Activated naive CD8-positive, alpha-beta T cell treated with anti-CD3 and anti-CD28 coated beads, Interleukin-2, amount 50 U/mL, for 24 hours (primary cell): ENCODE results near the gene PTGDR2.

Experiments used
- ATAC-seq: fragments of 150-1000 bp; cut with Tn5 transposase; one replicate; pipeline ENCODE4 v1.10.0; 2021
- DNase-seq: peaks from one replicate; pipeline ENCODE4 v3.0.0; 2021
- H3K27ac Mint-ChIP-seq: one replicate; pipeline ENCODE4 v1.8.0; 2021; ENCODE audit warnings: mild to moderate bottlenecking, mixed read lengths
- H3K27me3 Mint-ChIP-seq: one replicate; pipeline ENCODE4 v1.8.0; 2021; ENCODE audit warnings: mixed read lengths
- H3K36me3 Mint-ChIP-seq: one replicate; pipeline ENCODE4 v1.8.0; 2021; ENCODE audit warnings: low read depth, mixed read lengths
- H3K4me1 Mint-ChIP-seq: one replicate; pipeline ENCODE4 v1.8.0; 2021; ENCODE audit warnings: mixed read lengths
- H3K4me3 Mint-ChIP-seq: one replicate; pipeline ENCODE4 v1.8.0; 2021; ENCODE audit warnings: mild to moderate bottlenecking, moderate library complexity, mixed read lengths
- H3K9me3 Mint-ChIP-seq: one replicate; pipeline ENCODE4 v1.8.0; 2021; ENCODE audit warnings: mixed read lengths

PTGDR2 gene

DNA sequence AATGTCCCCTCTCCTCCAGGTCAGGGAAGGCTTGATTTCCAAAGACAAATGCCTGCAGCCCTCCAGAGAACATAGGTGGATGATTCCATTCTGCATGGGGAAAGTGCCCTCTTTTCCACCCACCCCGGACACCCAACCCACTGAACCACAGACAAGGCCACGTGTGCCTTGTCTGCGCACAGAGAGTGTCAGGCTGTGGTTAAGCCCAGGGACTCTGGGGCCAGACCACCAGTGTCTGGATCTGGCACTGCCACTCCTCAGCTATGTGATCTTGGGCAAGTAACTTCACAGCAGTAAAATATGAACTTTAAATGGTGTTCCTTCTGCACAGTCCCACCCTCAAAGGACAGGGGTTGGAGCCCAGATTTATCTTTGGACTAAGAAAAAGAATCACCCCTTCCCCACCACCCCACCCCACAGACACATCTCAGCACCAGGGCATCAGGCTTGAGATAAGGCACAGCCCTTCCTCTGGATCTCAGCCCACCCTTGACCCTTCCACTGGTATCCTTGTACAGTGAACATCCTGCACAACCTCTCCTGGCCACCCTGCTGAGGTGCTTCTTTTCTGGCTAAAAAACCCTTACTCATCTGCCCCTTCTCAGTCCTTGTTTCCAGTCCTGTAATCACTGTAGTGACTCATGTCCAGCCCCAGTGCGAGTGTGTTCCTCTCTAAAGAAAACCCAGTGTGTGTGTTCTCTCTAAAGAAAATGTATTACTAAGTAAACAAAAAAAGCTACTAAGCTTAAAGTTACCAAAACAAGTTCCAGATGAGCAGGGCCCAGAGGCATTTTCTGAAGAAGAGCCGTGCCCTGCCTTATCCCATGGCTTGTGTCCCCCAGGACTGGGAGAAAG lies 1.9 kb upstream of the PTGDR2 start:
- Mint-ChIP-seq H3K4me3 (no peak overlapping the region), H3K9me3 (no peaks in the 10 kb centered on the region), H3K27me3 (no peaks in the 10 kb centered on the region), H3K27ac (peak overlapping the region; percentile 17), H3K36me3 (peaks cover 2% of the 10 kb centered on the region), H3K4me1 (peaks cover 36% of the 10 kb centered on the region)
- DNase-seq: no peak
- peak; percentile 51 for ATAC-seq

DNA sequence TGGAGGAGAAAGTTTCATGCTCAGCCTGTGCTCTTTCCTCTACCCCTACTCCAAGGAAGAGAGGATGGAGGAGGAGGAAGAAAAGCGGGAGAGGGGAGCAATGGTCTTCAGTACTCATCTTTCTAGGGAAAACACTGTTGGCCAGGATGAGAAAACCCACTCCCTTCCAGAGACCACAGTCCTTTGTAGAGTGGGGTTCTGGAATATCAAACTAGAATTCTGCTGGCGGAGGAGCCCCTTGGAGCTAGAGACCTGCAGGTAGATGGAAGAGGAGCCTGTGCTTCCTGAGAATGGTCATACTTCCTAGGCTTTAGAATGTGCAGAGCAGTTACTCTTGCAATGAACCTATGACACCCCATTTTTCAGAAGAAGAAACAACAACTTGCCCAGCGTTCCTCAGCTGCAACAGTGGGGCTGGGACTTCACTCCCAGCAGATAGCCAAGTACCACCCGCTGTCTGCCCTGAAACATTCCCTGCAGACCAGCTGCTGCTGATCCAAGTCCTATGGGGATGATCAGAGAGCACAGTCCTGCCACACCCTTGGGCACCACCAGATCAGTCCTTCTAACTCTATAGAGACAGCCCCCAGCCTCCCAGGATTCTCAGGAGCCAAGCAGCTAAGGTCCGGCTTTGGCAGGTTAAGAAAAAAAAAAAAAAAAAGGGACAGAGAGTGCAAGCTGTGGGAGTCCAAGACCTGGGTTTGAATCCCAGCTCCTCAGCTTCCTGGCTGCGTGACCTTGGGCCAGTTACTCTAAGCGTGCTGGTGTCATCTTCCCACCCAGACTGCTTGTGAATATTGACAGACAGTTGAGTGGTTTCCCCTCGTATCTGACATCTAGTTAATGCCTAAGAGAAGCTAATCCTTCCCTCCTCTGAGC lies 664 bp downstream of the PTGDR2 start:
- ATAC-seq (no peak), DNase-seq (no peak)
- Mint-ChIP-seq H3K9me3 (no peaks in the 10 kb centered on the region), H3K36me3 (peaks cover 17% of the 10 kb centered on the region), H3K27me3 (no peaks in the 10 kb centered on the region), H3K4me1 (peaks cover 36% of the 10 kb centered on the region), H3K4me3 (no peak overlapping the region), H3K27ac (no peak overlapping the region)

DNA sequence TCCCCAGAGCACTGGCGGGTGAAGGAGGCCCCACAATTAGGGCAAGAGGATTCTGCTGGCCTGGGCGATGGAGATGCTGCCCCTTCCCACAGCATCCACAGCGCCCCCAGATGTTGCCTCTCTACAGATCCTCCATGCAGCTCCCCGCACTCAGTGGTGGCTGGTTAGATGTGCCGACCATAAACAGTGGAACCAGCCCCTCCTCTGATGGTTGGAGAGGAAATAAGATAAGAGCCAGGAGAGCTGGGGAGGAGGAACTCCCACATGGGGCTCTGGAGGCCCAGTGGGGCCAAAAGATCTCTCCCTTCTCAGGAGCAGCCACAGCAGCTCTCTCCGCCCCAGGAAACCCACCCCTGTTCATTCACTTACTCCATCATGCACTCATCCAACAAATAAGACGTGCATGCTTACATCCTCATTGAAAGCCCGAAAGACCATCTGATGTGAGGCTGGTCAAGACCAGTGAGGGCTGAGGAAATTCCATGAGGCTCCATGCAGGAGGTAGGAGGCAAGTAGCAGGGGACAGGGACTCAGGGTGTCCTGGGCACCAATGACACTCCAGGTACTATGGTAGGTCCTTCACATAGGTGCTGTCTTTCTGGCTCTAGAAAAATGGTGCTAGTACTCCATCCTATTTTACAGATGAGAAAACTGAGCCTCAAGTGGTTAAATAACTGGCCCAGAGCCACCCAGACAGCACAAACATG lies 1.5 kb downstream of the PTGDR2 start:
- ATAC-seq: no peak
- Mint-ChIP-seq H3K27ac (no peak overlapping the region), H3K4me3 (no peak overlapping the region), H3K4me1 (peaks cover 35% of the 10 kb centered on the region), H3K9me3 (no peaks in the 10 kb centered on the region), H3K27me3 (no peaks in the 10 kb centered on the region), H3K36me3 (peaks cover 17% of the 10 kb centered on the region)
- no peak for DNase-seq

DNA sequence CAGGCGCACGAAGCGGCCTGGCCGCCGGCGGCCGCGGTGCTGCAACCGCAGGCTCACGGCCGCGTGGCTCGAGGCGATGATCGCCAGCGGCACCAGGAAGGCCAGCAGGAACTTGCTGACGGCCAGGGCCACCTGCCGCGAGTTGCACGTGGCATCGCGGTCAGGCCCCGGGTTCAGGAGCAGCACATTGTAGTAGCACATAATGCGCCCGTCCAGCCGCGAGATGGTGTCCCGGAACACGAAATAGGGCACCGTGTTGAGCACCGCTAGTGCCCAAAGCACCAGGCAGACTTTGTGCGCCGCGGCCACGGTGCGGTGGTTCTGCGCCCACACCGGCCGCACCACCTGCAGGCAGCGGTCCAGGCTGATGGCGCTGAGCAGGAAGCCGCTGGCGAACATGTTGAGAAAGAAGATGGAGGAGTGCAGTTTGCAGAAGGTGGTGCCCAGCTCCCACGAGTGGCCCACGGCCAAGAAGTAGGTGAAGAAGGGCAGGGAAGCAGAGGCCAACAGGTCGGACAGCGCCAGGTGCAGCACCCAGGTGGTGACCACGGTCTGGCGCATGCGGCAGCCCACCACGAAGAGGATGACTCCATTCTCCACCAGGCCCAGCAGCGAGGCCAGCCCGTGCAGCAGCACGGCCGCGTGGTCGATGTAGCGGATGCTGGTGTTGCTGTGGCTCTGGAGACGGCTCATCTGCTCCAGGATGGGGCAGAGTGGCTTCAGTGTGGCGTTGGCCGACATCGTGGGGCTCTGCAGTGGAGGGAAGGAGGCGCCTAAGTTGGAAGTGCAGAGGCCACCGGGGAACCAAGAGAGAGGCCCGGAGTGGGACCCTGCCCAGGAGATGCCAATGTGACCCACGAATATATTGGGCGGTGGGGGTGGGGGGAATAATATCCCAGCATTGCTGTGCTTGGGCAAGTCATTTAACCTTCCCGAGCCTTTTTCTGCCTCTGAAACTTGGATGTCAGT lies 2.5 kb downstream of the PTGDR2 start:
- H3K27ac Mint-ChIP-seq: no peak overlapping the region
- peaks cover 25% of the 10 kb centered on the region for H3K4me1 Mint-ChIP-seq
- no peak overlapping the region for H3K4me3 Mint-ChIP-seq
- no peak for DNase-seq
- ATAC-seq: no peak
- H3K9me3 Mint-ChIP-seq: no peaks in the 10 kb centered on the region
- no peaks in the 10 kb centered on the region for H3K27me3 Mint-ChIP-seq
- peaks cover 23% of the 10 kb centered on the region for H3K36me3 Mint-ChIP-seq

DNA sequence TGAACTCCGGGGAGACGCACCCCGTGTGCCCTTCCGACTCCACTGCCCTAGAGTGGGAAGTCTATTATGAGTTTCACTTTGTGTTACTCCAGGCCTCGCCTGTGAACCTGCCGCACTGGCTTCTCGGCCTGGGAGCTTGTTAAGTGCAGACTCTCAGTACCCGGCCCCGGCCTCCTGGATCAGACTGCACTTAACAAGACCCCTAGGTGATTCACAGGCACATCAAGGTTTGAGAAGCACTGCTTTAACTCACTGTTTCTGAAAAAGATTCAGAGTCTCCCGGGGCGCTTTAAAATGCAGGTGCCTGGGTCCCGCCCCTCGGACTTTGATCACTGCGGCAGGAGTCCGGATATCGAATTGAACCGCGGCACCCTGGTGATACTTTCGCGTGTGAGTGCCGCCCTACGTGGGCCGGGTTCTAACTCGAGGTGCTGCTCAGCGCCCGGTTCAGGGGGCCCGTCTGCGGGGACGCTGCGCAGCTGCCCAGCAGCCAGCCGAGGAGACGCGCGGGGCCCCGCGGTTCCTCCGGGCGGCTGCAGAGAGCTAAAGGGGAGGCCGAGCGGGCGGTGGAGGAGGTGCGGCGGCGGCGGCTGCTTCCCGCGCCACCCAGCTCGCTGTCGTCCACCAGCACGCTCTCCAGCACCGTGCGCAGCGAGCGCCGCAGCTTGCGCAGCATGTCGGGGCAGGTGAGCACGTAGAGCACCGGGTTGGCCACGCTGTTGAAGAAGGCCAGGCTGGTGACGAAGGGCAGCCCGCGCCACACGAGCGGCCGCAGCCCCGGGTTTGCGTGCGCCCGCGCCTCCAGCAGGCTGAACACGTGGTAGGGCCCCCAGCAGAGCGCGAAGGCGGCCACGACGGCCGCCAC lies 3.4 kb downstream of the PTGDR2 start:
- Mint-ChIP-seq H3K27ac (no peak overlapping the region), H3K4me1 (peaks cover 17% of the 10 kb centered on the region), H3K9me3 (no peaks in the 10 kb centered on the region), H3K36me3 (peaks cover 30% of the 10 kb centered on the region), H3K4me3 (no peak overlapping the region), H3K27me3 (no peaks in the 10 kb centered on the region)
- ATAC-seq (no peak), DNase-seq (no peak)

DNA sequence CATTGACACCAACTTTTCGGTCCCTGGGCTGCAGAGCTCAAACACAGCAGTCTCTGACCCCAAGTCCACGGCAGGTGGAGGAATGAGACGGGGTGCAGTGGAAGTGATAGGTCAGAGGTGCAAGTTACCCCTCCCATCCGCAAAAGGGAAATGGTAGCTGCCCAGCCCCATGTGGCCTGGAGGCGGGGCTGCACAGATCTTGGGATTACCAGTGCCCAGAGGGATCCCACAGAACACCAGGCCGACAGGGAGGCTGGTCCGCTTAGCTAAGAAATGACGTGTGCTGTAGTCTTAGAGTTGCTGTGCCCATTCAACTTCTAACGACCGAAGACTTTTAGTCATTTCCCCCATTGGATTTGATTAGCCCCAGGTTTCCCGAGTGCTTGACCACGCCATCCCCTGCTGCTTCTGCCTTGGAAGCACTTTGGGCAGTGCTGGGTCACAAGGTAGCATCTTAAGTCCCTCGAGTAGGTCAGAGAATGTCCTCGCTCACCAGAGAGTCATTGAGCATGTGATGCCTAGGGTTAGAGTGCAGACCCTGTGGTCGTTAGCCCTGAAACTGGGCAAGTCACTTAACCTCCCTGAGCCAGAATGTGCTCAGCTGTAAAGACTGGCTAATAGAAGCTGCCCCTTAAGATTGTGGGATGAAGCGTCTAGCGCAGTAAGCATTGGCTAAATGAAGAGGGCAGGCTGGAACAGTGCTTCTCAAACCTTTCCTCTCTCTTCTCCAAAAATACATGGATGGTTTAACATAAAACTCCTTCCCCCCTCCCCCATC lies 4.2 kb downstream of the PTGDR2 start:
- peaks cover 32% of the 10 kb centered on the region for H3K36me3 Mint-ChIP-seq

DNA sequence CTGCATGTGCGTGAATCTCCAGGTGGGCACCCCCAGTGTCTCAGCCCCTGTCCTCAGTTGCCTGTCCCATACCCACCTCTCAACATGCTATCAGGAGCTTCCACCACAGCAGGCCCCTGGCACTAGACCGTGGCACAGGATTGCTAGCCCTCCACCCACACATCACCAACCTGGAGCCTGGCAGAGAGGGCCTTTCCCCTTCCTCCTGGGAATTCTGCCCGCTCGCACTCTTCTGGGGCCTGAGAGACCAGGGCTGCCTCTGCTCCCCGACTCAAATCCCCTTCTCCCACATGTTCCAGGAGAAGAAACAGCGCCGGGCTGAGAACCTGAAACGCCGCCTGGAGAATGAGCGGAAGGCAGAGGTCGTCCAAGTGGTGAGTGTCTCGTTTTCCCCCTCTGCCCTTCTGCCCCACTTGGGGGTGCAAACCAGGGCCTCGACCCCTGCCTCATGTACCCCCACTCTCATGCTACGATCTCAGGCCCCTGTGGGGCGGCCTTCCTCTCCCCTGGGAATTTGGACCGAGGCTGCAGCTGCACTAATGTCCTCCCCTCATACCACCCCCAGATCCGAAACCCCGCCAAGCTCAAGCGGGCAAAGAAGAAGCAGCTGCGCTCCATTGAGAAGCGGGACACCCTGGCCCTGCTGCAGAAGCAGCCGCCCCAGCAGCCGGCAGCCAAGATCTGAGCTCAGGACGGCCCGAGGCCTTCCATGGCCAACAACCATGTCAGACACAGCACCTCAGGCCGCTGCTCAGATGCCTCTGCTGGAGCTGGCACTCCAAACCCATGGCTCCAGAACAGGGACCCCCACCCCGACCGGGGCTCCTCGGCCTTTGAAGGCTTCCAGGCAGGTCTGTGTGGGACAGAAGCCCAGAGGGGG lies 5.9 kb downstream of the PTGDR2 start:
- Mint-ChIP-seq H3K27me3 (no peaks in the 10 kb centered on the region), H3K4me3 (no peak overlapping the region), H3K4me1 (peaks cover 13% of the 10 kb centered on the region), H3K9me3 (no peaks in the 10 kb centered on the region), H3K36me3 (peaks cover 40% of the 10 kb centered on the region), H3K27ac (no peak overlapping the region)
- DNase-seq: no peak
- ATAC-seq: no peak

More for the DNA sequence above, 4.2 kb downstream of the PTGDR2 start:
- DNase-seq (no peak), ATAC-seq (no peak)
- Mint-ChIP-seq H3K27ac (no peak overlapping the region), H3K9me3 (no peaks in the 10 kb centered on the region), H3K4me3 (no peak overlapping the region), H3K27me3 (no peaks in the 10 kb centered on the region), H3K4me1 (peaks cover 12% of the 10 kb centered on the region)

DNA sequence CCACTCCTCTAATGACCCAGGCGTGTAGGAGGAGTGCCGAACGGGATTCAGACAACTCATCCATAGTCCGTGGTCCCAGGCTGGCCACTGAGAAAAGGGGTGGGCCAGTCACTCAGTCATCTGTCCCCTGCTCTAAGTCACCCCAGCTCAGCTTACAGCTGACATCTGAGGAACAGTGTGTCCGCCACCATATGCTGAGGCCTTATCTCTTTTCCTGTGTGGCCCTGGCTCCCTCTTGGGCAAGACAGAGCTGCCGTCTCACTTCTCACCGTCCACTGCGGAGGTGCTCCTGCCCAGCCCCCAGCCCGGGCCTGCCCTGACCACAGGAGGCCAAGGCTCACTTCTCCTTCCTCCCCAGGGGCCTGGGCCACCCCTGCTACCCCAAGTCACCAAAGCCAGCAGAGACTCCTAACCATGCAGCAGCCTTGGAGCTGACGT lies 7.0 kb downstream of the PTGDR2 start:
- Mint-ChIP-seq H3K27ac (no peak overlapping the region), H3K27me3 (no peaks in the 10 kb centered on the region)

DNA sequence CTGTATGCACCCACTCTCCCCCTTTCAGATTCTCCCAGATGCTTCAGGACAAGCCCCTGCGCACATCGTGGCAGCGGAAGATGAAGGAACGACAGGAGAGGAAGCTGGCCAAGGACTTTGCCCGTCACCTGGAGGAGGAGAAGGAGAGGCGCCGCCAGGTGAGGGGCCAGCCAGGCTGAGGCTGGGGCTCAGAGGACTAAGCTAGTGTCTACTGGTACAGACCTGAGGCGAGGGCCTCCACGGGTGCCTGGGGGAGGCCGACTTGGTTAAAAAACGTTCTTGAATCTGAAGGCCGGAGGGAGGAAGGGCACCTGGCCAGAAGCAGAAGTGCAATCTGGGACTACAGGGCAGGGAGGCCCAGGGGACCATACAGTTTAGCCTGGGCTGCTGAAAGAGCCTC lies 7.9 kb downstream of the PTGDR2 start:
- no peak for ATAC-seq
- H3K27ac Mint-ChIP-seq: no peak overlapping the region
- no peak overlapping the region for H3K4me3 Mint-ChIP-seq

More for the DNA sequence above, 7.0 kb downstream of the PTGDR2 start:
- H3K36me3 Mint-ChIP-seq: peaks cover 51% of the 10 kb centered on the region
- no peaks in the 10 kb centered on the region for H3K9me3 Mint-ChIP-seq
- peaks cover 21% of the 10 kb centered on the region for H3K4me1 Mint-ChIP-seq
- ATAC-seq (no peak), DNase-seq (no peak)
- no peak overlapping the region for H3K4me3 Mint-ChIP-seq

DNA sequence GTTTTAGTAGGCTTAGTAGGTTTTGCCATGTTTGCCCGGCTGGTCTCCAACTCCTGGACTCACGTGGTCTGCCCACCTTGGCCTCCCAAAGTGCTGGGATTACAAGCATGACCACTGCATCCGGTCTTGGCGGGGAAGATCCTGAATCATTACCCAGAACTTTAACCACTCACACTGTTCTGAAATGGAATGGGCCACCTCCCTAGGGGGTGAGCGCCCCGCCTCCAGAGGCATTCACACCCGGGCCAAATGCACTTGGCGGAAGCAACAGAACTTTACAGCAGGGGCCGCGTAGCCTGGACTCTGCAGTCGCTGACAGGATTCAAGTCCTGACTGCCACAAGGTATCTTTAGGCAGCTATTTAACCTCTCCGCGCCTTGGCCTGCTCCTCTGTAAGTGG lies 8.5 kb downstream of the PTGDR2 start:
- Mint-ChIP-seq H3K27me3 (no peaks in the 10 kb centered on the region), H3K9me3 (no peaks in the 10 kb centered on the region), H3K4me3 (no peak overlapping the region), H3K27ac (no peak overlapping the region), H3K36me3 (peaks cover 60% of the 10 kb centered on the region), H3K4me1 (peaks cover 26% of the 10 kb centered on the region)
- no peak for DNase-seq
- ATAC-seq: no peak

More for the DNA sequence above, 7.9 kb downstream of the PTGDR2 start:
- Mint-ChIP-seq H3K9me3 (no peaks in the 10 kb centered on the region), H3K4me1 (peaks cover 26% of the 10 kb centered on the region), H3K36me3 (peaks cover 56% of the 10 kb centered on the region), H3K27me3 (no peaks in the 10 kb centered on the region)
- DNase-seq: no peak

DNA sequence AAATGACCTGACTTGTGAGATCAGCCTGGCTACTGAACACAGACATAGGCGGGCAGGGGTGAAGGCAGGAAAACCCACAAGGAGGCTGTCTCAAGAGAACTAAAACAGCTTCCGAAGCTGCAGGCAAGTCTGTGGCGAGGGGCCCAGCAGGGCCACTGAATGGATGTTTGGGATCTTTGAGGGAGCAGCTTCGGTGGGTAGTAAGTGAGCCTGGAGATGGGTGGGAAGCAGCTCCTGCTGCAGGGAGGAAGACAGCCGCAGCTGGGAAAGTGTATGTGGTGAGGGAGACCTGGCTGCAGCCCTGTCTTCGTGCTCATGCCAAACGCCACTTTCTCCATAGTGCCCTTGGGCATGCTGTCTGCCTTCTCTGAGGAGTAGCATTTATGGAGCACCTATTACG lies 10.4 kb downstream of the PTGDR2 start:
- H3K36me3 Mint-ChIP-seq: peaks cover 48% of the 10 kb centered on the region
- no peaks in the 10 kb centered on the region for H3K9me3 Mint-ChIP-seq
- DNase-seq (no peak), ATAC-seq (no peak)
- peak overlapping the region; percentile 88 for H3K4me3 Mint-ChIP-seq
- peaks cover 37% of the 10 kb centered on the region for H3K4me1 Mint-ChIP-seq
- H3K27me3 Mint-ChIP-seq: no peaks in the 10 kb centered on the region
- peak overlapping the region; percentile 70 for H3K27ac Mint-ChIP-seq

DNA sequence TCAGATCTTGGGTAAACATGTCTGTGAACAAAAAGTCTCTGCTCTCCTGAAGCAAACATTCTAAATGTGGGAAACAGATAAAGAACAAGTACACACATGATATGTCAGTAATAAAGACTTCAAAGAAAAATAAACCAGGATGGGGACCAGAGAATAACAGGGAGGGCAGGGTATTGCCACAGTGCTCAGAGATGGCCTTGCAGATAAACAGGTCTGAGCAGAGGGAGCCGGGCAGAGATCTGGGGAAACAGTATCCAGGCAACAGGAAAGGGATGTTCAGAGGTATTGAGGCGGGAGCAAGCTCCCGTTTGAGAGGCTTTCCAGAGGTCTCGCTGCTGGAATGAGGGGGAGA lies 10.9 kb downstream of the PTGDR2 start:
- DNase-seq (no peak), ATAC-seq (no peak)
- H3K27ac Mint-ChIP-seq: peak overlapping the region; percentile 70
- H3K36me3 Mint-ChIP-seq: peaks cover 48% of the 10 kb centered on the region
- H3K4me3 Mint-ChIP-seq: peak overlapping the region; percentile 88
- peaks cover 37% of the 10 kb centered on the region for H3K4me1 Mint-ChIP-seq
- no peaks in the 10 kb centered on the region for H3K9me3 Mint-ChIP-seq
- no peaks in the 10 kb centered on the region for H3K27me3 Mint-ChIP-seq
